ENCODE data around the gene LYVE1.

The LYVE1 gene

GRCh38 chr11:10575346-10576034 lies 7.0 kb upstream of the LYVE1 start:
- no peak for DNase-seq (ENCODE audit: extremely low read depth, insufficient read length)
- H3K27me3 ChIP-seq (replicated peaks; ENCODE audit: control insufficient read depth, insufficient read depth, low read length) = no peaks in the 10 kb centered on the region; the same call in 1 of the 2 replicates
- H3K4me3 ChIP-seq (replicated peaks; ENCODE audit: low read depth, low read length) = no peak overlapping the region
- no peaks in the 10 kb centered on the region for H3K36me3 ChIP-seq (ENCODE audit: control insufficient read depth, insufficient read depth, low read length)
- no peak for TF ChIP-seq CTCF (IDR thresholded peaks at IDR 0.05; ENCODE audit: insufficient read depth, low read length, poor library complexity, severe bottlenecking)

- no peaks in the 10 kb centered on the region for H3K27me3 ChIP-seq (replicated peaks; ENCODE audit: control insufficient read depth, insufficient read depth, low read length)
- no peak overlapping the region for H3K4me3 ChIP-seq (replicated peaks; ENCODE audit: low read depth, low read length)
- H3K36me3 ChIP-seq (ENCODE audit: control insufficient read depth, insufficient read depth, low read length) = no peaks in the 10 kb centered on the region
- DNase-seq (ENCODE audit: extremely low read depth, insufficient read length) = no peak
- TF ChIP-seq CTCF (IDR thresholded peaks at IDR 0.05; ENCODE audit: insufficient read depth, low read length, poor library complexity, severe bottlenecking) = no peak
Observed at GRCh38 chr11:10573556-10573955, 5.1 kb upstream of the LYVE1 start.

- Histone ChIP-seq H3K36me3 (ENCODE audit: control insufficient read depth, insufficient read depth, low read length) (no peaks in the 10 kb centered on the region), H3K27me3 (replicated peaks; ENCODE audit: control insufficient read depth, insufficient read depth, low read length) (no peaks in the 10 kb centered on the region), H3K4me3 (replicated peaks; ENCODE audit: low read depth, low read length) (no peak overlapping the region)
- TF ChIP-seq CTCF (IDR thresholded peaks at IDR 0.05; ENCODE audit: insufficient read depth, low read length, poor library complexity, severe bottlenecking) = no peak
- DNase-seq (ENCODE audit: extremely low read depth, insufficient read length) = no peak
Observed at GRCh38 chr11:10573028-10573427, 4.6 kb upstream of the LYVE1 start.

- no peak for DNase-seq (ENCODE audit: extremely low read depth, insufficient read length)
- no peaks in the 10 kb centered on the region for H3K27me3 ChIP-seq (replicated peaks; ENCODE audit: control insufficient read depth, insufficient read depth, low read length)
- TF ChIP-seq CTCF (IDR thresholded peaks at IDR 0.05; ENCODE audit: insufficient read depth, low read length, poor library complexity, severe bottlenecking) = no peak
- H3K36me3 ChIP-seq (ENCODE audit: control insufficient read depth, insufficient read depth, low read length) = no peaks in the 10 kb centered on the region
- H3K4me3 ChIP-seq (replicated peaks; ENCODE audit: low read depth, low read length) = no peak overlapping the region
Observed at GRCh38 chr11:10572533-10572932, 4.1 kb upstream of the LYVE1 start.

GRCh38 chr11:10567446-10567845 lies 1.0 kb downstream of the LYVE1 start:
- DNase-seq (ENCODE audit: extremely low read depth, insufficient read length) = no peak
- no peak overlapping the region for H3K4me3 ChIP-seq (replicated peaks; ENCODE audit: low read depth, low read length)
- H3K27me3 ChIP-seq (replicated peaks; ENCODE audit: control insufficient read depth, insufficient read depth, low read length) = no peaks in the 10 kb centered on the region
- no peak for TF ChIP-seq CTCF (IDR thresholded peaks at IDR 0.05; ENCODE audit: insufficient read depth, low read length, poor library complexity, severe bottlenecking)
- H3K36me3 ChIP-seq (ENCODE audit: control insufficient read depth, insufficient read depth, low read length) = no peaks in the 10 kb centered on the region
